Right atrium auricular region (tissue), 2 donors: ENCODE results near the gene BACH2. TPM values are rescaled to one million over a fixed set of nuclear protein-coding genes. Genes with fewer than 3 reads are reported as not detected.

Source experiments
- DNase-seq: peaks from one replicate; pipeline ENCODE4 v3.0.0-alpha.2; 2019; ENCODE audit warnings: low spot score
- H3K27ac ChIP-seq, 2 donors: fragments of 200-600 bp; sonication (generic); 1 replicate in 1 of 2; 2 replicates in 1 of 2; pipeline ENCODE4 v1.5.1; 2016 to 2019
- H3K27me3 ChIP-seq, 2 donors: fragments of 200-600 bp; sonication (generic); one replicate each; pipeline versions ENCODE4 v1.5.1 to v1.6.0; 2017 to 2019
- H3K36me3 ChIP-seq: fragments of 200-600 bp; sonication (generic); one replicate; pipeline ENCODE4 v1.5.1; 2016
- H3K4me1 ChIP-seq, 2 donors: fragments of 200-600 bp; sonication (generic); one replicate each; pipeline versions ENCODE4 v1.5.1 to v1.6.0; 2017 to 2019
- H3K4me3 ChIP-seq, 2 donors: fragments of 200-600 bp; sonication (generic); 1 replicate in 1 of 2; 2 replicates in 1 of 2; pipeline ENCODE4 v1.5.1; 2017 to 2019; ENCODE audit warnings: mild to moderate bottlenecking in 1 of 2, moderate library complexity in 1 of 2
- H3K9me3 ChIP-seq, 2 donors: fragments of 200-600 bp; sonication (generic); one replicate each; pipeline ENCODE4 v1.5.1; 2019
- CTCF ChIP-seq, 2 donors: fragments of 200-600 bp; sonication (generic); IDR thresholded peaks; one replicate each; pipeline ENCODE4 v1.5.1; 2019; ENCODE audit warnings: antibody characterized with exemption in 2 of 2
- total RNA-seq, 2 donors: library from RNA; depleted of rRNA; stranded (reverse); fragments of >200 nt; gene quantifications; one replicate each; pipeline ENCODE4 v1.1.0, GENCODE V29; 2016

The BACH2 gene
- total RNA-seq, 2 donors from 2014 or later, result 0.82 to 2.2 TPM

DNA sequence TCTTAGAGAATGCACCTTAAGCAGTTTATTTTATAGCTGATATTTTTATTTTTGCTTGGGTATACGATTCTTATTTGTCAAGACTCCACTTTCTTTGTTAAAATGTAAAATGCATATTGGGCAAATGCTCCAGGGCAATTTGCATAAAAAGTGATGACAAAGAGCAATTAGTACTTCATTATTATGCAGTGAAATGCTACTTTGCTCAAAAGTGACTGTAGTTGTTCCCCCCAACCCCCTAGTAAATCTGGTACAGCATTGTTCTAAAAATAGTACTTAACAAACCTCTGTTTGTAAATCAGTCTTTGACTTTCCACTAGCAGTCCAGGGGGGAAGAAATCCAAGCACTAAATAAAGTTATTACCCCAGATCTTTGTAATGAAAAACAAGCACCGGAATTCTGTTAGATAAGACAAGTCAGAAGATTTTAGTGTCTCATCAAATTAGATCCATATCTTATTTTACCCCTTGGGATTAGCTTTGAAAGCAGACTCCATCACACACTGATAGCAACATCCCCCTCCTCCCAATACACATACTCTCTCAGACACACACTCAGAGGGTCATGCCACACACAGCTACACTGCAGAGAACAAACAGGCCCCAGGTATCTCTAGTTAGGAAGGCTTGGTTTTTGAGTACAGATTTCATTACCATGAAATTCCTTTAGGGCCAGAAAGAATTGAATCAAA is 32.9 kb upstream of the BACH2 start:
- H3K4me1 ChIP-seq, result no peaks in the 10 kb centered on the region
- no peaks in the 10 kb centered on the region for H3K36me3 ChIP-seq
- DNase-seq, result no peak
- TF ChIP-seq CTCF (IDR thresholded peaks at IDR 0.05), result no peak
- no peaks in the 10 kb centered on the region for H3K9me3 ChIP-seq
- no peak overlapping the region for H3K4me3 ChIP-seq
- H3K27ac ChIP-seq, result no peak overlapping the region
- H3K27me3 ChIP-seq, result no peaks in the 10 kb centered on the region

GRCh38 chr6:90328004-90328403 is 31.4 kb upstream of the BACH2 start:
- no peaks in the 10 kb centered on the region for H3K9me3 ChIP-seq
- no peak for TF ChIP-seq CTCF (IDR thresholded peaks at IDR 0.05)
- no peaks in the 10 kb centered on the region for H3K27me3 ChIP-seq
- H3K36me3 ChIP-seq, result no peaks in the 10 kb centered on the region
- DNase-seq, result no peak
- H3K4me3 ChIP-seq, result no peak overlapping the region
- H3K4me1 ChIP-seq, result no peaks in the 10 kb centered on the region
- H3K27ac ChIP-seq, result no peak overlapping the region

GRCh38 chr6:90326404-90327057 is 29.9 kb upstream of the BACH2 start:
- TF ChIP-seq CTCF (IDR thresholded peaks at IDR 0.05), result no peak
- Histone ChIP-seq H3K4me3 (no peak overlapping the region), H3K36me3 (no peaks in the 10 kb centered on the region)

DNA sequence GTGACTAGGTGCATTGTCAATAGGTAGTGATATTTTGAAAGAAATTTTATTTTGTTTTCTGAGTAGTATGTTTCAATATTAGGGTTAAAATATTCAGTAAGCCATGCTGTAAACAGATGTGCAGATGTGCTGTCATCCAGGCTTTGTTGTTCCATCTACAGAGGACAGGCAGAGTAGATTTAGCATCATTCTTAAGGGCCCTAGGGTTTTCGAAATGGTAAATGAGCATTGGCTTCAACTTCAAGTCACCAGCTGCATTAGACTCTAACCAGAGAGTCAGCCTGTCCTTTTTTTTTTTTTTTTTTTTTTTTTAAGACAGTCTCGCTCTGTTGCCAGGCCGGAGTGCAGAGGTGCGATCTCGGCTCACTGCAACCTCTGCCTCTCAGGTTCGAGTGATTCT is 27.1 kb upstream of the BACH2 start:
- Histone ChIP-seq H3K27me3 (no peaks in the 10 kb centered on the region), H3K4me1 (no peaks in the 10 kb centered on the region), H3K9me3 (no peaks in the 10 kb centered on the region), H3K36me3 (no peaks in the 10 kb centered on the region), H3K4me3 (no peak overlapping the region), H3K27ac (no peak overlapping the region)
- no peak for DNase-seq
- TF ChIP-seq CTCF (IDR thresholded peaks at IDR 0.05), result no peak

More at GRCh38 chr6:90326404-90327057, 29.9 kb upstream of the BACH2 start:
- Histone ChIP-seq H3K4me1 (no peaks in the 10 kb centered on the region), H3K9me3 (no peaks in the 10 kb centered on the region), H3K27me3 (no peaks in the 10 kb centered on the region), H3K27ac (no peak overlapping the region)
- DNase-seq, result no peak

- no peak overlapping the region for H3K27ac ChIP-seq
- no peaks in the 10 kb centered on the region for H3K9me3 ChIP-seq
- H3K27me3 ChIP-seq, result no peaks in the 10 kb centered on the region
- no peak for TF ChIP-seq CTCF (IDR thresholded peaks at IDR 0.05)
- DNase-seq, result no peak
- no peaks in the 10 kb centered on the region for H3K36me3 ChIP-seq
- H3K4me3 ChIP-seq, result no peak overlapping the region
- no peaks in the 10 kb centered on the region for H3K4me1 ChIP-seq
These were observed 26.4 kb upstream of the BACH2 start for GRCh38 chr6:90322976-90323474.
